ENCODE data around the gene GPR33. TPM values are rescaled to one million over a fixed set of nuclear protein-coding genes. Genes with fewer than 3 reads are reported as not detected.
"Not testable (repeated sequence)": the region's sequence is repeated elsewhere in the genome, so short reads cannot be mapped to it uniquely, and the experiment has no call there.

GPR33 gene
- total RNA-seq: not detected in 2 replicates

- intact Hi-C loops (cut with micrococcal nuclease): no loop called here
Observed at GRCh38 chr14:31487886-31488285, at the start of gene GPR33. Gene GPR33 (minus strand): TSS chr14:31488039. CDS start chr14:31483965, 4,074 bp downstream.

DNA sequence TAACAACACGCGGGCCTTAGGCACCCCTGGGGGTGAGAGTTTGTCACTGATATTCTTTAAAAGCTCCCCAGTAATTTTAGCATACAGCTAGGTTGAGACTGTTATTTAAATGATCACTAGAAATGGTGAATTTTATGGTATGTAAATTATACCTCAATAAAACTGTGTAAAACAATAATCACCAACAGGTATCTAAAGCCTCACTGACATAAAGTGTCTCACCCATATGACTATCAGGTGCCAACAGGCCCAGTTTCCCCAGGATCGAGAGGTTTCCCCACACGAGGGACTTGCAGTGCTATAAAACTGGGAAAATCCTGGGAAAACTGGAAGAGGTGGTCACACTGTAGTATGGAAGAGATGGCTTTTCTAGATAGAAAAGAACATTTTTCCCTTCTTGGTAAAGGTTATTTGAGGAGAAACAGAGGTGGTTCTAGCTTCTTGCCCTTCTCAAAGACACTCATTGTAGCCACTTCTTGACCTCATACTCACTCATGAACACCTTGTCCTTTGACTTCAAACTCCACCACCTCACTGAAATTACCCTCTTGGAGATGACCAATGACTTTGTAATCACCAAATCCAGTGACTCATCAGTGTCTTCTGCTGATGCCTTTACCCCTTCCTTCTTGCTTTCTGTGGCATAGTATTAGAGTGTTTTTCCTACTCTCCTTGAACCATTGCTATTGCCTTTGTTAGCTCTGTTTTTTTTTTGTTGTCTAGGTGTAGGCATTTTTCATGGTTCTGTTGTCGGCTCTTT lies 48.5 kb upstream of the GPR33 start:
- intact Hi-C loops (cut with micrococcal nuclease): no loop called here

DNA sequence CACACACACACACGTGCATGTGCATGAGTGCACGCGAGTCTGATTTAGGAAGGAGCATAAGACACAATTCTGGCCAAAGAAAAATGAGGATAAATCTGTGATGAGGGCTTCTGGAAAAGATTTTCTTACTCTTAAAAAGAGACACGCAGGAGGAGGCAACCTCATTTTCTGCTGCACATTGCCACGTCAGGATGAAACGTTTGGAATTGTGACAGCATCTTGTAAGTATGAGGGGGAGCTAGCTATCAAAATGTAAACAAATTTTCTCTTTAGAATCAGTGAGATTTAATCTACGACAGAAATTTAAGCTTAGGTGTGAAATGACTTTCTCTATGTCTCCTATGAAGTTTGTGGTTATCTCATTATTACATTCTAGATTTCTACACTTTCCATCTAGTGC lies 42.3 kb upstream of the GPR33 start:
- intact Hi-C loops (cut with micrococcal nuclease): no loop called here

- intact Hi-C loops (cut with micrococcal nuclease): no loop called here
Observed at GRCh38 chr14:31529053-31529452, 41.2 kb upstream of the GPR33 start.

DNA sequence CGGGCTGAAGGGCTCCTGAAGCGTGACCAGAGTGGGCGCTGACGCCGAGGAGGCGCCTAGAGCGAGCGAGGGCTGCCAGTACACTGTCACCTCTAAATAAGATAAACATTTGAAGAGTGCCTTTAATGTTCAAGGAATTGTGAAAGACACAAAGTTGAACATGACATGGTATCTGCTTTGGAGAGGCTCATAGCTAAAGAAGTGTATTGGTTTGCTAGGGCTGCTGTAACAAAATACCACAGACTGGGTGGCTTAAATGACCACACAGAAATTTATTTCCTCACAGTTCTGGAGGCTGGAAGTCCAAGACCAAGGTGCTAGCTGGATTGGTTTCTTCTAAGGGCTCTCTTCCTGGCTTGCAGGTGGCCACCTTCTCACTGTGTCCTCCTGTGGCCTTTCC lies 39.7 kb upstream of the GPR33 start:
- intact Hi-C loops (cut with micrococcal nuclease): no loop called here

DNA sequence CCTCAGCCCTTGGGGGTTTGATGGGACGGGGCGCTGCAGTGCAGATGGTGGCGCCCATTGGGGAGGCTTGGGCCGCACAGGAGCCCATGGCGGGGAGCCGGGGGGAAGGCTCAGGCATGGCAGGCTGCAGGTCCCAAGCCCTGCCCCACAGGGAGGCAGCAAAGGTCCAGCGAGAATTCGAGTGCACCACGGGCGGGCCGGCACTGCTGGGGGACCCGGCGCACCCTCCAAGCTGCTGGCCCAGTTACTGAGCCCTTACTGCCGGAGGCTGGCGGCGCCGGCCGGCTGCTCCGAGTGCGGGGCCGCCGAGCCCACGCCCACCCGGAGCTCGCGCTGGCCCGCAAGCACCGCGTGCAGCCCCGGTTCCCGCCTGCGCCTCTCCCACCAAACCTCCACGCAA lies 39.2 kb upstream of the GPR33 start:
- intact Hi-C loops (cut with micrococcal nuclease): no loop called here

DNA sequence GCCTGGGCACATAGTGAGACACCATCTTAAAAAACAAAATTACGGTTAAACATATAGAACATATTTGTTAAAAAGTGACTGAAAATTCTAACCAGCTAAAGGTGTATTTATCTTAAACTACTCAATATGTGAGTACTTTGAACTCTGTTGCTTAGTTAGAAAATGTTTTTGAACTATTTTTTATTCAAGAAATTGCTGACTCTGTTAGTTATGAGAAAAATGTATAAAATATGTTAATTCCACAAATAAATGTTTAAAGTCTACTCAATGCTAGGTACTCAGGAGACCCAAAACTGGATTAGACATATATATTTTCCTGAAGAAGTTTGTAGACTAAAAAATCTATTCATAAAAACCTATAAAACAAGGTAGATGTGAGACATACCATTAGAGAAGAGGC lies 23.0 kb upstream of the GPR33 start:
- intact Hi-C loops (cut with micrococcal nuclease): loop anchor here (1.0 to 5.0 kb wide), 5 partner anchors 562 to 1049 kb away; partner anchors contain the start of genes RNU6-7 and RNU6-8

GRCh38 chr14:31510222-31510621 lies 22.4 kb upstream of the GPR33 start:
- intact Hi-C loops (cut with micrococcal nuclease): loop anchor here (1.0 to 5.0 kb wide), 5 partner anchors 563 to 1050 kb away; partner anchors contain the start of genes RNU6-7 and RNU6-8

DNA sequence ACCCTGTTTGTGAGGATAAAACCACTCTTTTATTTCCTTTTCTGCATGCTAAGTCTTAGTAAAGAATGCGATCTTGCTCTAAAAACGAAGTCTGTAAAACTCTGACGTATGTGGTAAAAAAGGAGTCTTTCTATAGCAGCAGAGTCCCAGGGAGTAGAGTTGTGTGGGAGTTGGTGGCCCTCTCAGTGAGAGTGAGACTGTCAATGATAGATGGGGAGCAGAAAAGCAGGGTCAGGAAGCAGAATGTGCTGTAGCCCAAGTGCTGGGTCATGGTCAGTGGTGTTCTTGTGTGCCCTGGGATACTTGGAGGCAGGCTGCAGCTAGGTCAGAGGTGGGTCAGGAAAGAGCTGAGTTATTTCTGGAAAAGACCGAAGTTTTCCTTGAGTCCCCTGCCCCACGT lies 20.3 kb upstream of the GPR33 start:
- intact Hi-C loops (cut with micrococcal nuclease): no loop called here

GRCh38 chr14:31505411-31505810 lies 17.6 kb upstream of the GPR33 start:
- intact Hi-C loops (cut with micrococcal nuclease): no loop called here

- intact Hi-C loops (cut with micrococcal nuclease): no loop called here
Observed at GRCh38 chr14:31501870-31502269, 14.0 kb upstream of the GPR33 start.

DNA sequence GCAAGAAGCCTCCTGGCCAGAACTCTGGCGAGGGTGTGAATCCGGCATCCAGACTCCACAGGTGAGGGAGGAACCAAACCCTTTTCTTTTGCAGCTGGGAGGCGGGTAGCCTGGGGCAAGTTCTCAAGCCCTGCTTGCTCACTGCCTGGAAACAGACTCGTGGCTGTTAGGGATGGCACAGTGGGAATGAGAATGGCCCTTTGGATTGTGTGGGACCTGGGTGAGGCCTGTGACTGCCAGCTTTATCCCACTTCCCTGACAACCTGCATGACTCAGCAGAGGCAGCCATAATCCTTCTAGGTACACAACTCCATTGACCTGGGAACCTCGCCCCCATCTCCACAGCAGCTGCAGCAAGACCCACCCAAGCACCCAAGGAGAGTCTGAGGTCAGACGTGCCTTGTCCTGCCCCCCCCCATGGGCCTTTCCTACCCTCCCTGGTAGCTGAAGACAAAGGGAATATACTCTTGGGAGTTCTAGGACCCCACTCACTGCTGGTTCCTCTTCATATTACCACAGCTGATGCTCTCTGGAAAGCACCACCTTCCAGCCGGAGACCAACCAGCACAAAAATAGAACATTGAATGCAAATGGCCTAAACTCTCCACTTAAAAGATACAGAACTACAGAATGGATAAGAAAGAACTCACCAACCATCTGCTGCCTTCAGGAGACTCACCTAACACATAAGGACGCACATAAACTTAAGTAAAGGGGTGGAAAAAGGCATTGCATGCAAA lies 5.1 kb upstream of the GPR33 start:
- intact Hi-C loops (cut with micrococcal nuclease): no loop called here

GRCh38 chr14:31489691-31490090 lies 1.9 kb upstream of the GPR33 start:
- intact Hi-C loops (cut with micrococcal nuclease): no loop called here

GRCh38 chr14:31486764-31487163 lies 1.1 kb downstream of the GPR33 start:
- intact Hi-C loops (cut with micrococcal nuclease): no loop called here

DNA sequence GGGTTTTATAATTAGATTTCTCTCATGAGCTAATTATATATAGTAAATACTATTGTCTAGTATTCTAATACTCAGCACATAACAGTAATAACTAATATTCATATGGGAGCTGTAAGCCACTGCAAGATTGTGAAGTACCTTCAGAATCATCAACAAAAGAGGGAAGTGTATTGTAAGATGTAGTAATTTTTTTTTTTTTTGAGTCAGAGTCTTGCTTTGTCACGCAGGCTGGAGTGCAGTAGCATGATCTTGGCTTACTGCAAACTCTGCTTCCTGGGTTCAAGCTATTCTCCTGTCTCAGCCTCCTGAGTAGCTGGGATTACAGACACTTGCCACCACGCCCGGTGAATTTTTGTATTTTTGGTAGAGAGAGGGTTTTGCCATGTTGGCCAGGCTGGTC lies 3.1 kb downstream of the GPR33 start:
- intact Hi-C loops (cut with micrococcal nuclease): no loop called here

- intact Hi-C loops (cut with micrococcal nuclease): no loop called here
Observed at GRCh38 chr14:31480156-31480555, 7.7 kb downstream of the GPR33 start.

DNA sequence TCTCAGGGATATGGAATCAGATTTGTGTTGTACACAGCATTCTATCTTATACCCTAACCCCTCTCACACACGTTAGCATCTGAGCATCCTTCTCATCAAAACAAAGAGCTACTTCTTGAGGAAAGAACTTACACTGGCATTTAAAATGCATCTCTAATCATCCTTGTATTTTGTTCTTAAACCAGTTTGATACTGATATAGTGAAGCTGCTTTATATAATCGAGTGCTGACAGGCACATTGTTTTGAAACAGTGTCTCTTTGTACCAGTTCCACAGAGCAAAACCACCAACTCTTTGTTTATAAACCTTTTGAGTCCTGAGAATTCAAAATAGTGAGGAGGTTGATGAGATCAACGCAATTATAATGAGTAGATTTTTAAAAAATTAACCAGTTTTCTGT lies 8.8 kb downstream of the GPR33 start:
- intact Hi-C loops (cut with micrococcal nuclease): no loop called here

DNA sequence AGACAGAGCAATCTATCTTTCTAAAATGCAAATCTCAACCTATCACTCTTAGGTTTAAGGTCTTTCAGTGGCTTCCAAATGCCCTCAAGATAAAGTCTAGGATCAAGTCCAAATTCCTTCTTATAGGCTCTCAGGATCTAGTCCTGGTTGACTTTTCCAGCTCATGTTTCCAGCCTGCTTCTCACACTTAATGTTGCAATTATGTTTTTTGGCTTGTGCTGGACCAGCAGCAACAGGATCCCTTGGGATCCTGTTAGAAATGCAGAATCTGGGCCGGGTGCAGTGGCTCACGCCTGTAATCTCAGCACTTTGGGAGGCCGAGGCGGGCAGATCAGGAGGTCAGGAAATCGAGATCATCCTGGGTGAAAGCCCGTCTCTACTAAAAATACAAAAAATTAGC lies 10.6 kb downstream of the GPR33 start:
- intact Hi-C loops (cut with micrococcal nuclease): no loop called here

DNA sequence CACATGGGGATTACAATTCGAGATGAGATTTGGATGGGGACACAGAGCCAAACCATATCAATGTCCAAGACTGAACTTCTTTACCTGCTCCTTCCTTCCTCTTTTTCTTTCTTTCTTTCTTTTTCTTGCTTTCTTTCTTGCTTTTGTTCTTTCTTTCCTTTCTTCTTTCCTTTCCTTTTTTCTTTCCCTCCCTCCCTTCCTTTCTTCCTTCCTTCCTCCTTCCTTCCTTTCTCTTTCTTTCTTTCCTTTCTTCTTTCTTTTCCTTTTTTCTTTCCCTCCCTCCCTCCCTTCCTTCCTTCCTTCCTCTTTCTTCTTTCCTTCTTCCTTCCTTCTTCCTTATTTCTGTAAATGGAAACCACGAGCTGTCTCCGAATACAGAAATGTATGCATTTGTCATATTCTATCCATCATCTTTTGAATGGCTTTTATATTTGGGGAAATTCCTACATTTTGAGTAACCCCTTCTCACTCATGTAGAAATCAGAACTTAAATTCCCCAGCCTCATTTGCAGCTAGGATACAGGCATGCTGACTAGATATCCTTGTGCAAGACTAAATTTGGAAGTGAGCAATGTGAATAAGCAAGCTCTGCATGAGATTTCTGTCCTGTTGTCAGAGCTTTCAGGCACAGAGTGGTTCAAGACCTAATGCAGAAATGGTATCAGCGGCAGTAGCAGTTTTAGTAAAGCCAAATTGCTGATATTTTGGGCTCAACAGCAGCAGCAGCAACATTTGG lies 11.5 kb downstream of the GPR33 start:
- intact Hi-C loops (cut with micrococcal nuclease): no loop called here

DNA sequence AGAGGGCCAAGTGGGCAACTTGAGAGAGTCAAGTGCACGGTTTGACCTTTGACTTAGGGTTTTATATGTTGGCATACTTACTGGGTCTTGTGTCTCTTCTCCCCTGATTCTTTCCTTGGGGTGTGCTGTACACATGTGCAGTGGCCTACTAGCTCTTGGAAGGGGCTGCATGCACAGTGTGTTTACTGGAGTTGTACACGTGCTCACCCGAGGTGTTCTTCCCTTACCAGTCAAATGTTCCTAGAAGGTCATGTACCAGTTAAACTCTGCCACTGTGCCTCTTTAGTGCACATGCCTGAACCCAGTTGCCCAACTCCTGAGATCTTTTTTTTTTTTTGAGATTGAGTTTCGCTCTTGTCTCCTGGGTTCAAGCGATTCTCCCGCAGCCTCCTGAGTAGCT lies 21.3 kb downstream of the GPR33 start:
- intact Hi-C loops (cut with micrococcal nuclease): no loop called here

DNA sequence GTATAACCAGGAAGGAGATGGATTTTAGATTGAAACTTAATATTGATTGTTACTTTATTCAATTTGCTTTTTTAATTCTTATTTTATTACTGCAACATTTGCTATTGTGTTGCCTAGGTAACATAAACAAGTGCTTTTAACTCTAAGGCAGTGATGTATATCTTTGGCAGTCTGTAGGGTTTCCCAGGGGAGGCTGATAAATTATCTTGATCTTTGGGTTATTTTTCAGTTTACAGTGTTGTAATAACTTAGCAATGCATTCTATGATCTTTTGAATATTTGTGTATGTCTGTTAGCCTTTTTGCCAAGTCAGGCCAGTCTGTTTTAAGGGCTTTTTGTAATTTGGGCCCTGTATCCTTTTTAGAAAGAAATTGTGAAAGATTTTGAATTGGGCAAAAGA lies 22.7 kb downstream of the GPR33 start:
- intact Hi-C loops (cut with micrococcal nuclease): no loop called here

- intact Hi-C loops (cut with micrococcal nuclease): not testable (repeated sequence)
Observed at GRCh38 chr14:31462450-31462849, 25.4 kb downstream of the GPR33 start.

Measured in T-helper 1 cell treated with Interleukin-12 subunit alpha and Interleukin-12 subunit beta and Interleukin-4 antibody, amounts not matched to agents 30 ng/mL and 1 ng/mL, for 36 hours (primary cell).